GM21737 (cell line): Measurements from ENCODE around the gene GATC.

Source experiments
- ATAC-seq: cut with Tn5 transposase; IDR thresholded peaks from one replicate; pipeline ENCODE4 v1.9.1; 2021; ENCODE audit warnings: mild to moderate bottlenecking, moderate library complexity; ENCODE audit not compliant: unreplicated experiment

The GATC gene

DNA sequence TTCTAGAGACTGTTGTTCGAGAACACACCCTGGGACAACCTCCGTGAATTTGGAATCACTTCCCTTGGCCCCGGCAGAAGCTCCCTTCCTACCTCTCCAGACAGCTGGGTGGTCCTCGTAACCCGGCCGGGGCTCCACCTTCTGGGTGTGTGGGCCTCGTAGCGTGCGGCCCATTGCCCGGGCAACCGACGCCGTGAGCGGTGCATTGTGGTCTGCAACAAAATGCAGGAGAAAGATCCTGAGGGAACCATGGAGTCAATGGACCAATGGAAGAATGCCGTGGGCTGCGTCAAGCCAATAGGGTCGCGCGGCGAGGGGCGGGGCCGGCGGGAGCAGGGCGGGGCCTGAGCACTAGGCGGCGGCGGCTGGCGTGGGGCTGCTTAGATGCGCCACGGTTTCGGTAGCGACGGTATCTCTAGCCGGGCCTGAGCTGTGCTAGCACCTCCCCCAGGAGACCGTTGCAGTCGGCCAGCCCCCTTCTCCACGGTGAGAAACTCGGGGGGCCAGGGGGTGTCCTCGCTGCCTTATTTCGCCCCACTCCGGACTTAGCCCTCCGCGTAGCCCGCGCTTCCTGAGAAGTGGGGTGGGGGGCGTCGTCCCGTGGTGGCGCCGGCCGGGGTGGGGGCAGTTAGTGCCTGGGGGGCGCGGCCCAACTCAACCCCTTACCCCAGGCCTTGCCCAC, 49.6 kb downstream of the GATC start, which contains the start of gene DYNLL1:
Gene DYNLL1, plus strand, starts transcription at position 383 of the 682 bp plus-strand sequence. CDS start 309 bp downstream, outside the sequence.
- ATAC-seq, result peak; percentile 94

DNA sequence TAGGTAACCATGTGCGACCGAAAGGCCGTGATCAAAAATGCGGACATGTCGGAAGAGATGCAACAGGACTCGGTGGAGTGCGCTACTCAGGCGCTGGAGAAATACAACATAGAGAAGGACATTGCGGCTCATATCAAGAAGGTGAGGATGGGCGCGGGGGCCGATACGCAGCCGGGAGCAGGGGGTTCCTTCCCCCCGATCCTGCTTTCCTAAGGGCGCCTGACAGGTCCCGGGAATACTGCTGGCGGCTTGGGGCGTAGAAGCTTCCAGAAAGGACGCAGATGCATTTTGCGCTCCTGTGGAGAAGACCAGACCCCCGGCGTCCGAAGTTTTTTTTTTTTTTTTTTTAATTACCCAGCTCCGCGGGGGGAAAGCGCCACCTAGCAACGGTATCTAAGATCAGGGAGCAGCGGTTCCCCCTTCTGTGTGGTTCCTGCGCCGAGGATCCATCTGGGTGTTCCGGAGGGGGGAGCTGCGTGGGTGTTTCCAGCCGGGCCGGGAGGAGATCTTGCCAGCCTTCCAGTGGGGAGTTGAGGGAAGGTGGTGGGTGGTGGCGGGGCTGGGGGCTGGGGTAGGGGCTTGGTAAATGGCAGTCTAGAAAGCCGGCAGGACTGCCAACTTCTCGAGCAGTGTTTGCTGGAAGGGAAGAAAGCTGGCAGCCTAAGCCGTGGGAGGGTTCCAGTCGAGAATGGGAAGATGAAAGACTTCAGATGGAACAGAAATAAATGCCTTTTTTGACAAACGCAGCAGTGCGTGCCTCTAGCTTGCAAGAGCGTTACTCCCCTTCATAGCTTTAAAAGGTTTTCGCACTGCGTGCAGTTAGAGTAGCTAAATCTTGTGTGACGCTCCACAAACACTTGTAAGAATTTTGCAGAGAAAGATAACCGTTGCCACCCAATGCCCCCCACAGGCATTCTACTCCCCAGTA, 50.4 kb downstream of the GATC start:
- ATAC-seq, result no peak

DNA sequence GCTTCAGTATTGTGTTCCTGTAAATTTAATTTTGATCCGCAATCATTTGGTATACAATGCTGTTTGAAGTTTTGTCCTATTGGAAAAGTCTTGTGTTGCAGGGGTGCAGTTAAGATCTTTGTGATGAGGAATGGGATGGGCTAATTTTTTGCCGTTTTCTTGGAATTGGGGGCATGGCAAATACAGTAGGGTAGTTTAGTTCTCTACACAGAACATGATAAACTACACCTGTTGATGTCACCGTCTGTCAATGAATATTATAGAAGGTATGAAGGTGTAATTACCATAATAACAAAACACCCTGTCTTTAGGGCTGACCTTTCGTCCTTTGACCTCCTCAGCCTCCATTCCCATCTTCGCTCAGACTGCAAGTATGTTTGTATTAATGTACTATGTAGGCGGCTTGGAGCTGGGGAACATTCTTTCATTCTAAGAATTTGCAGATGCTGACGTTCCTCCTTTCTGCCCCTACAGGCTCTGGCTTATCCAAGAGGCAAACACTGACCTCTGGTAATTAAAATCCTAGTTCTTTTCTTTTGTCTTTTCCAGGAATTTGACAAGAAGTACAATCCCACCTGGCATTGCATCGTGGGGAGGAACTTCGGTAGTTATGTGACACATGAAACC, 51.4 kb downstream of the GATC start:
- no peak for ATAC-seq

DNA sequence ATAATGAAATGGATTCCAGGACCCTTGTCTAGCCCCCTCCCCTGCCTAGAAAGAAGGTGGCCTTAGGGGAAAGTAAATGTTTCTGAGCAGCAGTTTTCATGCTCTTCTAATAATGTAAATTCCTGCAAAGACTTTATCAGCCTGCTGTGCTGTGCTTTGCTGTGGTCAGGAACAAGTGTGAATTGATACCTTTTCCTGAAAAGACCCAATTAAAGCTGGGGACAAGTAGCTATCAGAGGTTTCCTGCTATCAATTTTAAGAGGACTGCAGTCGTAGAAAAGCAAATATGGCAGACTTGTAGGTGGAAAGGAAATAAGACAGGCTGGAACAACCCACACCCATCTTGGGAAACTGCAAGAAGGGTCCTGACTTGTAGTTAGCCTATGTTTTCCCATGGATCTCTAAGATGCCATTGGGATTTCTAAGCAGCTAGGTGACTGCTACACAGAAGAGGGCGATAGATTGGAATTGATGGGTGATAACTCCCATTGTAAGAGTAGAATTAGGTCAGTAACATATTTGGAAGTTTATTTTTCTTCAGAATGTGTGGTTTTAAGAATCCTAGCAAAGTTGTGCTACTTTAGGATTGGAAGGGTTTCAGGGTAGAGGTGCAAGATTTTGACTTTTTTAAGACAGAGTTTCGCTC, 52.7 kb downstream of the GATC start:
- ATAC-seq, result no peak

DNA sequence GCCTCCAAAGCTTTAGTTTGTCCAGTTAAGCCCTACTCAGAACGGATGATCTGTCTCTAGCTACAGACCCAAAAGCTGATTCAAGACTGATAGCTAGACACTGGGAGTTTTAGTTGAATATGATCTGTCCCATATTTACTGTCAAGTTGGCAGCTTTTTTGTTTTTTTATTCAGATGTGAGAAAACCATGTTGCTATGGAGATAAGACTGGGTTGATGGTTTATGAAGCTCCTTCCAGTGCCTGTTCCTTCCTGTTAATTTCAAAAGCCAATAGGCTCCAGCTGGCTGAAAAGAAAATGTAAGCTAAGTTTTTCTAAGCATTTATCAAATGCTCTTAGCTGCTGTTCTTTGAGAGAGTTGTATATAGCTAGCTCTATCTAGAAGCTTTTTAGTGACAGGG, 54.3 kb downstream of the GATC start:
- ATAC-seq, result no peak

DNA sequence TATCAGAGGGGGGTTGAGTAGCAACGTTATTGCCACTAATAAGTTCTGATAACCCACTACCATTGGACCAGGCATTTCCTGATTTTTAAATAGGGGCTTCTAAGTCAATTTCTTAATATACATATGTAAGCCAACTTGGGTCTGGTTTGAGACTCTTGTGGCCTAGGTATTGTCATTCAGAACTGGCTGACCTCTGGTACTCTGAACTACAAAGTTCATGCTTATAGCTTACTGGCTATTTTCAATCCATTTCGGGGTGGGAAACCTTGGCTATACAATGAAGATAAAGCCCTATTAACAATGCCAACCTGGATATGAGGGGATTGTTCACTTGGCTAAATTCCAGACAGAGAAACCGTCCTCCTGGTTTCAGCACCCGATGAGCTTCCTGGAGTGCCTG, 58.3 kb downstream of the GATC start:
- ATAC-seq, result no peak

- ATAC-seq, result no peak
Measured at GRCh38 chr12:120508537-120508936, 62.3 kb downstream of the GATC start.
